H1 (cell line): Measurements from ENCODE around the gene PDZRN3. TPM values are rescaled to one million over a fixed set of nuclear protein-coding genes. Genes with fewer than 3 reads are reported as not detected.

ENCODE experiments used
- CTCF ChIA-PET: fragments of 300-600 bp; sonication (Branson Sonifier 250); formaldehyde crosslinking; loops from one replicate; lab custom pipeline; 2021; ENCODE audit not compliant: partially characterized antibody; lab: Charles Lee
- POLR2A ChIA-PET: fragments of 300-600 bp; sonication (Branson Sonifier 250); formaldehyde crosslinking; loops from one replicate; lab custom pipeline; 2021; ENCODE audit warnings: inconsistent platforms; ENCODE audit not compliant: partially characterized antibody; lab: Charles Lee
- DNase-seq, 2 experiments: peaks; one replicate each; pipeline versions ENCODE4 v3.0.0 to v3.0.0-alpha.2; 2010 to 2022; ENCODE audit warnings: low spot score in 2 of 2, low read depth in 1 of 2, mixed read lengths in 1 of 2
- FAIRE-seq: peaks from 2 replicates; lab custom pipeline; 2011; peaks lifted over from hg19 to GRCh38; lab: Jason Lieb, UNC
- H2AFZ ChIP-seq: 2 replicates; pipeline ENCODE4 v1.8.1; 2012; ENCODE audit warnings: low read length, inconsistent platforms
- H2AK5ac ChIP-seq: 2 replicates; pipeline ENCODE4 v1.6.1; 2013; ENCODE audit warnings: low read depth, low read length
- H2BK120ac ChIP-seq: replicated peaks from 2 replicates; pipeline ENCODE3; 2013; ENCODE audit warnings: low read depth, low read length, inconsistent platforms
- H2BK12ac ChIP-seq: 2 replicates; pipeline ENCODE4 v1.6.1; 2013; ENCODE audit warnings: low read depth, low read length
- H2BK15ac ChIP-seq: 2 replicates; pipeline ENCODE4 v1.6.1; 2013; ENCODE audit warnings: low read length
- H2BK20ac ChIP-seq: 2 replicates; pipeline ENCODE4 v1.6.1; 2013; ENCODE audit warnings: low read length
- H2BK5ac ChIP-seq: 2 replicates; pipeline ENCODE4 v1.6.1; 2013; ENCODE audit warnings: low read depth, low read length
- H3K14ac ChIP-seq: 2 replicates; pipeline ENCODE4 v1.6.1; 2013; ENCODE audit warnings: inconsistent platforms; ENCODE audit not compliant: insufficient read length
- H3K18ac ChIP-seq: 2 replicates; pipeline ENCODE4 v1.6.1; 2013; ENCODE audit warnings: low read length; ENCODE audit errors: extremely low read depth
- H3K23ac ChIP-seq: 2 replicates; pipeline ENCODE4 v1.6.1; 2013; ENCODE audit warnings: inconsistent platforms; ENCODE audit not compliant: insufficient read length
- H3K23me2 ChIP-seq: 2 replicates; pipeline ENCODE4 v1.6.1; 2013; ENCODE audit warnings: low read depth, low read length
- H3K27ac ChIP-seq: 2 replicates; pipeline ENCODE4 v1.6.1; 2011; ENCODE audit warnings: low read depth, low read length, inconsistent platforms
- H3K27me3 ChIP-seq, 4 experiments: replicated peaks in 1 of 4; 1 replicate in 1 of 4; 2 replicates in 3 of 4; pipeline versions ENCODE4 v1.6.1 to v1.8.1; 2011 to 2013; ENCODE audit warnings: low read length in 3 of 4, mild to moderate bottlenecking in 3 of 4, inconsistent platforms in 2 of 4, mixed read lengths in 2 of 4, moderate library complexity in 1 of 4; ENCODE audit not compliant: control insufficient read depth in 3 of 4, insufficient read depth in 3 of 4; ENCODE audit errors: extremely low read depth in 1 of 4
- H3K36me3 ChIP-seq, 4 experiments: 2 replicates each; pipeline versions ENCODE4 v1.6.1 to v1.8.1; 2011 to 2013; ENCODE audit warnings: mild to moderate bottlenecking in 4 of 4, low read length in 3 of 4, moderate library complexity in 2 of 4, control low read depth in 1 of 4, inconsistent platforms in 1 of 4; ENCODE audit not compliant: insufficient read depth in 4 of 4, control insufficient read depth in 2 of 4
- H3K4ac ChIP-seq: replicated peaks from 2 replicates; pipeline ENCODE3; 2013; ENCODE audit warnings: low read length, low read depth, mixed read lengths, inconsistent platforms; ENCODE audit not compliant: insufficient read length
- H3K4me1 ChIP-seq, 4 experiments: replicated peaks in 1 of 4; 1 replicate in 1 of 4; 2 replicates in 3 of 4; pipeline versions ENCODE4 v1.6.1 to v1.8.1; 2011 to 2013; ENCODE audit warnings: low read length in 3 of 4, inconsistent platforms in 2 of 4, mixed read lengths in 1 of 4; ENCODE audit not compliant: insufficient read depth in 4 of 4, control insufficient read depth in 3 of 4
- H3K4me2 ChIP-seq, 2 experiments: 2 replicates each; pipeline versions ENCODE4 v1.6.1 to v1.8.1; 2011 to 2013; ENCODE audit warnings: low read depth in 2 of 2, low read length in 2 of 2, control low read depth in 1 of 2, inconsistent platforms in 1 of 2, mild to moderate bottlenecking in 1 of 2; ENCODE audit not compliant: insufficient read depth in 1 of 2
- H3K4me3 ChIP-seq, 4 experiments: fragments of 200-600, 300-600 bp in 1 of 4; sonication (generic), shearing (Covaris generic), sonication (Bioruptor Twin) in 1 of 4; 2 replicates each; pipeline versions ENCODE4 v1.5.1 to v1.8.1; 2011 to 2016; ENCODE audit warnings: low read length in 4 of 4, low read depth in 3 of 4, control low read depth in 2 of 4, inconsistent platforms in 2 of 4, mild to moderate bottlenecking in 2 of 4, mixed read lengths in 1 of 4, moderate library complexity in 1 of 4; ENCODE audit not compliant: insufficient read depth in 2 of 4; ENCODE audit errors: extremely low read depth in 1 of 4
- H3K56ac ChIP-seq: replicated peaks from 2 replicates; pipeline ENCODE3; 2013; ENCODE audit warnings: low read depth, mild to moderate bottlenecking, mixed read lengths, low read length, inconsistent platforms; ENCODE audit not compliant: insufficient read length
- H3K79me1 ChIP-seq: 2 replicates; pipeline ENCODE4 v1.6.1; 2013; ENCODE audit warnings: low read depth, low read length, control low read depth
- H3K79me2 ChIP-seq, 2 experiments: 2 replicates each; pipeline versions ENCODE4 v1.6.1 to v1.8.1; 2012 to 2013; ENCODE audit warnings: low read length in 2 of 2, mild to moderate bottlenecking in 2 of 2, inconsistent platforms in 1 of 2; ENCODE audit not compliant: insufficient read depth in 2 of 2, control insufficient read depth in 1 of 2
- H3K9ac ChIP-seq, 4 experiments: replicated peaks in 1 of 4; 1 replicate in 1 of 4; 2 replicates in 3 of 4; pipeline versions ENCODE4 v1.6.1 to v1.8.1; 2011 to 2013; ENCODE audit warnings: low read depth in 3 of 4, low read length in 3 of 4, control low read depth in 2 of 4, mild to moderate bottlenecking in 2 of 4, moderate library complexity in 2 of 4, inconsistent platforms in 1 of 4; ENCODE audit errors: extremely low read depth in 1 of 4
- H3K9me3 ChIP-seq, 2 experiments: 2 replicates each; pipeline versions ENCODE4 v1.6.1 to v1.8.1; 2012 to 2013; ENCODE audit warnings: mild to moderate bottlenecking in 2 of 2, moderate library complexity in 2 of 2, control low read depth in 1 of 2, inconsistent platforms in 1 of 2, low read depth in 1 of 2, low read length in 1 of 2, mixed read lengths in 1 of 2; ENCODE audit not compliant: insufficient read depth in 2 of 2
- H4K20me1 ChIP-seq, 2 experiments: replicated peaks in 1 of 2; 2 replicates each; pipeline versions ENCODE3 to v1.8.1; 2011 to 2013; ENCODE audit warnings: inconsistent platforms in 2 of 2, low read length in 2 of 2, mild to moderate bottlenecking in 1 of 2; ENCODE audit not compliant: insufficient read depth in 2 of 2, control insufficient read depth in 1 of 2
- H4K5ac ChIP-seq: 2 replicates; pipeline ENCODE4 v1.6.1; 2013; ENCODE audit warnings: low read length, low read depth, mixed read lengths, inconsistent platforms; ENCODE audit not compliant: insufficient read length
- H4K8ac ChIP-seq: 2 replicates; pipeline ENCODE4 v1.8.0; 2013; ENCODE audit warnings: mild to moderate bottlenecking, moderate library complexity, low read length, inconsistent platforms; ENCODE audit not compliant: insufficient read depth; ENCODE audit errors: extremely low read depth
- H4K91ac ChIP-seq: replicated peaks from 2 replicates; pipeline ENCODE3; 2013; ENCODE audit warnings: low read length, mixed read lengths, inconsistent platforms; ENCODE audit not compliant: insufficient read length
- BRCA1 ChIP-seq: IDR thresholded peaks from 2 replicates; pipeline ENCODE4 v1.6.1; 2012; ENCODE audit warnings: low read depth, low read length, improper control_type of control experiment
- CHD1 ChIP-seq: IDR thresholded peaks from 2 replicates; pipeline ENCODE4 v1.6.1; 2012; ENCODE audit warnings: low read depth, low read length, improper control_type of control experiment
- CTBP2 ChIP-seq: IDR thresholded peaks from 2 replicates; pipeline ENCODE4 v1.7.0; 2011; ENCODE audit warnings: borderline replicate concordance, mild to moderate bottlenecking, moderate library complexity, mixed read lengths, low read length; ENCODE audit not compliant: insufficient read depth, insufficient read length
- E2F6 ChIP-seq: IDR thresholded peaks from 2 replicates; pipeline ENCODE4 v1.6.1; 2012; ENCODE audit warnings: inconsistent platforms
- EZH2 ChIP-seq: fragments of 200-600 bp; sonication (generic); IDR thresholded peaks from 2 replicates; pipeline ENCODE4 v1.7.1; 2012; ENCODE audit warnings: low read depth, mild to moderate bottlenecking, moderate library complexity, low read length, inconsistent platforms; ENCODE audit not compliant: severe bottlenecking
- KDM5A ChIP-seq: fragments of 200-600 bp; IDR thresholded peaks from 2 replicates; pipeline ENCODE4 v1.7.1; 2012; ENCODE audit warnings: mild to moderate bottlenecking, low read length, inconsistent platforms, mixed read lengths
- TCF12 ChIP-seq: IDR thresholded peaks from 2 replicates; pipeline ENCODE4 v1.6.1; 2011; ENCODE audit warnings: low read depth, mild to moderate bottlenecking, low read length
- WGBS, 2 experiments: shearing (Covaris generic) in 1 of 2; methylation state at CpG; one replicate each; pipeline versions ENCODE4 v1.1.6 to v1.1.7; 2013 to 2015; ENCODE audit warnings: low lambda C conversion rate in 2 of 2, mixed read lengths in 2 of 2, inconsistent platforms in 1 of 2, low coverage in 1 of 2, missing lambda C conversion rate in 1 of 2; ENCODE audit not compliant: insufficient replicate concordance in 2 of 2, insufficient coverage in 1 of 2, insufficient read length in 1 of 2; ENCODE audit errors: extremely low coverage in 1 of 2, missing lambda C conversion rate in 1 of 2; 5-methylcytosine and 5-hydroxymethylcytosine counted together
- polyA plus RNA-seq, 7 experiments: library from polyadenylated mRNA; depleted of rRNA in 3 of 7; stranded (reverse) in 5 of 7; unstranded in 2 of 7; fragments of >200 nt in 5 of 7; fragments of 200-250 nt in 2 of 7; gene quantifications; 1 replicate in 5 of 7; 2 replicates in 1 of 7; 4 replicates in 1 of 7; pipeline versions ENCODE4 v1.2.1 to v1.2.3, GENCODE V29; 2011 to 2013; ENCODE audit warnings: missing spikeins in 2 of 7, mixed read lengths in 2 of 7
- total RNA-seq: library from RNA; stranded (reverse); fragmentation: NEBNext Ultra II Directional; extraction: Animal tissue kit (Norgen Biotek cat#: 25700); gene quantifications from 2 replicates; pipeline ENCODE4 v1.2.1, GENCODE V29; 2021

The PDZRN3 gene
- total and polyA plus RNA-seq, 2 of the 8 experiments (the other 6 are each of a cell fraction or from before 2014, with no cell fraction given), result 4.2 to 20.5 TPM

DNA sequence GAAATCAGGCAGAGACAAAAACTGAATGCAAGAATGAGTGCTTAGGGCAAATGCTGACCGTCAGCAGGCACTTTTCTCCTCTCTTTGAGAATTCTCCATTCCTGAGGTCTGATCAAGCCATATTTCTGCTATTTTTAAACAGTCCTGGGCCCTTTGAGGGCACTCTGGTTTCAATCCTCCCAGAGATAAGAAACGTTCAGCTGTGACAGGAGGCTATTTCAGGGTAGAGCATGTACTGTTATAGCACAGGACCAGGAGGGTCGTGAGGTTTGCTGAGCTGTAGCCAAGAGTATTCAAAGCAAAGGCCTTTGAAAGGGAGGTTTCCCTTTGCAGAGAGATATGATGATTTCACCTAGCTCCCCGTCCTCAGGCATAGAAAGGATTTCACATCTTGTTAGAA lies 39.6 kb upstream of the PDZRN3 start:
- no peak overlapping the region for H2AK5ac ChIP-seq
- ChIA-PET POLR2A (no interaction called here), CTCF (interaction anchor here (0.9 to 1.2 kb wide), 2 partner anchors 13 to 998 kb away, joined by 3 read pairs; no protein-coding TSS in a partner anchor)
- no peak overlapping the region for H2AFZ ChIP-seq
- H3K9me3 ChIP-seq, result no peaks in the 10 kb centered on the region
- FAIRE-seq, result no peak
- H4K91ac ChIP-seq, result no peak overlapping the region
- H3K79me1 ChIP-seq, result no peaks in the 10 kb centered on the region
- H3K23me2 ChIP-seq, result no peaks in the 10 kb centered on the region
- no peak overlapping the region for H2BK15ac ChIP-seq
- H3K4ac ChIP-seq, result no peak overlapping the region
- no peaks in the 10 kb centered on the region; a peak in 3 of 7 replicates for H3K27me3 ChIP-seq
- no peaks in the 10 kb centered on the region for H3K79me2 ChIP-seq
- H2BK20ac ChIP-seq, result no peak overlapping the region
- no peak overlapping the region for H3K23ac ChIP-seq
- WGBS, 2 experiments, result 89% methylated on average over 4 of the region's 4 CpGs; no CpG with 5 or more reads in 1 of the 2 experiments
- no peak overlapping the region for H3K18ac ChIP-seq
- no peak overlapping the region for H3K56ac ChIP-seq
- no peak overlapping the region for H4K5ac ChIP-seq
- no peak overlapping the region for H2BK5ac ChIP-seq
- H2BK12ac ChIP-seq, result no peak overlapping the region
- H4K8ac ChIP-seq, result no peak overlapping the region
- no peaks in the 10 kb centered on the region for H4K20me1 ChIP-seq
- H3K27ac ChIP-seq, result no peak overlapping the region
- H3K4me3 ChIP-seq, result no peak overlapping the region
- H2BK120ac ChIP-seq, result no peak overlapping the region
- TF ChIP-seq KDM5A (no peak), EZH2 (no peak), CTBP2 (no peak), CHD1 (no peak), E2F6 (no peak), BRCA1 (no peak), TCF12 (no peak)
- TF ChIP-seq, all 59 proteins: peak for 0
- H3K36me3 ChIP-seq, result no peaks in the 10 kb centered on the region
- peaks cover 3 to 6% (median 4%) of the 10 kb centered on the region in 4 experiments; a peak in 6 of 7 replicates for H3K4me1 ChIP-seq
- no peak overlapping the region for H3K14ac ChIP-seq
- DNase-seq, result no peak
- no peak overlapping the region for H3K9ac ChIP-seq
- H3K4me2 ChIP-seq, result no peak overlapping the region
